Measurements from ENCODE around the gene ZNF830.
"Not testable (repeated sequence)": the region's sequence is repeated elsewhere in the genome, so short reads cannot be mapped to it uniquely, and the experiment has no call there.

The ZNF830 gene, protein sequence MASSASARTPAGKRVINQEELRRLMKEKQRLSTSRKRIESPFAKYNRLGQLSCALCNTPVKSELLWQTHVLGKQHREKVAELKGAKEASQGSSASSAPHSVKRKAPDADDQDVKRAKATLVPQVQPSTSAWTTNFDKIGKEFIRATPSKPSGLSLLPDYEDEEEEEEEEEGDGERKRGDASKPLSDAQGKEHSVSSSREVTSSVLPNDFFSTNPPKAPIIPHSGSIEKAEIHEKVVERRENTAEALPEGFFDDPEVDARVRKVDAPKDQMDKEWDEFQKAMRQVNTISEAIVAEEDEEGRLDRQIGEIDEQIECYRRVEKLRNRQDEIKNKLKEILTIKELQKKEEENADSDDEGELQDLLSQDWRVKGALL

DNA sequence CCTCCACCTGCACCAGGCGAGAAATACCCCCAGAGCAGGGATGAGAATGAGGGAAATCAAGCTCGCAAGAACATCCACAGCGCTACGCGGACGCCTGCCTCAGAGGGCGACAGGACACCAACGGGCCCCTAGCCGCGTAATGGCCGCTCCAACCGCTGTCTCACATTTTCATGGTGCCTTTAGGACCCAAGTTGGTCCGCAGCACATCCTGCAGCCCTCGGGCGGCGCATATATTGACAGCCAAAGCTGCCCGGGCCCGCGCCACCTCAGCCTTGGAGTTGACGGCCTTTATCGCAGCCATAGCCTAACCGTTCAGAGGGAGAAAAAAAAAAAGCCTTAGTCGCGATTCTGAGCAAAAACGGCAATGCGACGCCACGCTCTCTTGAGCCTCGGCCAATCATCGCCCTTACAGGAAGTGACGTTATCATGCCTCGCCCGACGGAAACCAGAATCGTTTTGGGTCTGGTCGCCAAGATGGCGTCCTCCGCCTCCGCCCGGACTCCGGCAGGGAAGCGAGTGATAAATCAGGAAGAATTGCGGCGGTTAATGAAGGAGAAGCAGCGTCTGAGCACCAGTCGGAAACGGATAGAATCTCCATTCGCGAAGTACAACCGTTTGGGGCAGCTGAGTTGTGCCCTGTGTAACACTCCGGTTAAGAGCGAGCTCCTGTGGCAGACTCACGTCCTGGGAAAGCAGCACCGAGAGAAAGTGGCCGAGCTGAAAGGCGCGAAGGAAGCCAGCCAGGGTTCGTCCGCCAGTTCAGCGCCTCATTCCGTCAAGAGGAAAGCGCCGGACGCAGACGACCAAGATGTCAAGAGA is at the start of gene ZNF830, which contains the start of gene CCT6B:
ZNF830 (plus strand) TSS at position 448 of the 819 bp plus-strand sequence; CDS start at position 475, 27 bp downstream.
CCT6B (minus strand) TSS at position 368 of the 819 bp plus-strand sequence; CDS start at position 301, 67 bp downstream.
- peak; percentile 97 for DNase-seq (ENCODE audit: low spot score)

DNA sequence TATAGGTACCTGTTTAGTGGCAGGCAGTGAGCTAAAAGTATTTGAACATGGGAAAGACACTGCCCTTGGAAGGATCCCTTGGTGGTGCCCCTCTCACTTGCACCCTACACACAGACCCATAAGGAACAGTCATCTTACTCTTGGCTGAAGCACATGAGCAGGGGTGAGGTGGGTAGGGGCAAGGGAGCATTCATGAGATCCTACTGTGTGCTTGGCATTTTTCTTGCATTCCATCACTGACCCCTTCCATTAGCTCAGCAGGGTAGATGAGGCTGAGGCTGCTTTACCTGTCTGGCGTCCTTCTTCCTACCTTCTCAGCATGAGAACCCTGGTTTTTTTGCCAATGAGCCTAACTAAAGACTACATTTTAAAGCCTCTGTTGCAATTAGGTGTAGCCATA is 48.3 kb upstream of the ZNF830 start:
- no peak for DNase-seq (ENCODE audit: low spot score)

DNA sequence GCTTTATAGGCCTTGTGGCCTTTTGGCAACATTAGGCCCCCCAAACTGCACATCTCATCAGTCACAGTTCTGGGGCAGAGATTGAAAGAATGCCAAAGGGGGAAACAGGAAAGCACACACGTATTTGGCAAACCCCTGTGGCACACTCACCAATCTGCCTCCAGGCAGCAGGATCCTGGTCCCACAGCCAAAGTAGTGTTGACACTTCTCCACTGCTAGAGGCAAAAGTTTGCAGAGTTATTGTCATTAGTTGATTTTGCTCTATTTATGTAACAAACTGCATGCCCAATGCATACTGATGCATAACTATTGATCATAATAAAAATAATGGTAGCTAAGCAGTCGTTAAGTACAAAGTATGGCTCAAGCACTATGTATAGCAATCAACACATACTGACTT is 45.2 kb upstream of the ZNF830 start:
- DNase-seq (ENCODE audit: low spot score): no peak

DNA sequence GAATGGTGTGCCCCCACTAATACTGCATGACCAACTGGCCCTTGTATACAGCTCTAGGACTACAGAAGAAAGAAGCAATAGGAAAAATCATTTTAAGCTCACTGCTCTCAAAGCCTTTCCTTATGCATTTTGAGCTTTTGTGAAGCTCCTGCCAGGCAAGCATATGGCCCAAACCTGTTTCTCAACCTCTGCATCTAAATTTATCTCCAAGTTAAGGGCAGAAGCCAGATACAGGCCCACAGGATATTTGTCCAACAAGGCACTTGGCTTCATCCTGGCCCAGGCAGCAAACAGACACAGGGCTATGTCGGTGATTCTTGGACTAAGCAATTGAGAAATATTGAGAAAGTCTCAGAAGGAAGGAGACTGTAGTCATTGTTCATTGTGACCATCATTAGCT is 44.0 kb upstream of the ZNF830 start:
- no peak for DNase-seq (ENCODE audit: low spot score)

DNA sequence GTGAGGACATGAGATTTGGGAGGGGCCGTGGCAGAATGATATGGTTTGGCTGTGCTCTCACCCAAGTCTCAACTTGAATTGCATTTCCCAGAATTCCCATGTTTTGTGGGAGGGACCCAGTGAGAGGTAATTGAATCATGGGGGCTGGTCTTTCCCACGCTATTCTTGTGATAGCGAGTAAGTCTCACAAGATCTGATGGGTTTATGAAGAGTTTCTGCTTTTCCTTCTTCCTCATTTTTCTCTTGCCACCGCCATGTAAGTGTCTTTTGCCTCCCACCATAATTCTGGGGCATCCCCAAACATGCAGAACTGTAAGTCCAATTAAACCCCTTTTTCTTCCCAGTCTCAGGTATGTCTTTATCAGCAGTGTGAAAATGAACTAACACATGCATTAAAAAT is 40.7 kb upstream of the ZNF830 start:
- no peak for DNase-seq (ENCODE audit: low spot score)

DNA sequence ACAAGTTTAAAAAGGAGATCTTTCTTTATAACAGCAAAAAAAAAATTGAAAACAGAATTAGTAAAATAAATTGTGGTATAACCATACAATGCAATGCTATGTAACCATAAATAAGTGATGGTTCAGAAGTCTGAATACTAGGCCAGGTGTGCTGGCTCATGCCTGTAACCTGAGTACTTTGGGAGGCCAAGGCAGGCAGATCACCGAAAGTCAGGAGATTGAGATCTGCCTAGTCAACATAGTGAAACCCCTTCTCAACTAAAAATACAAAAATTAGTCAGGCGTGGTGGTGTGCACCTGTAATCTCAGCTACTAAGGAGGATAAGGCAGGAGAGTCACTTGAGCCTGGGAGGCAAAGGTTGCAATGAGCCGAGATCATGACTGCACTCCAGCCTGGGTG is 34.7 kb upstream of the ZNF830 start:
- no peak for DNase-seq (ENCODE audit: low spot score)

DNA sequence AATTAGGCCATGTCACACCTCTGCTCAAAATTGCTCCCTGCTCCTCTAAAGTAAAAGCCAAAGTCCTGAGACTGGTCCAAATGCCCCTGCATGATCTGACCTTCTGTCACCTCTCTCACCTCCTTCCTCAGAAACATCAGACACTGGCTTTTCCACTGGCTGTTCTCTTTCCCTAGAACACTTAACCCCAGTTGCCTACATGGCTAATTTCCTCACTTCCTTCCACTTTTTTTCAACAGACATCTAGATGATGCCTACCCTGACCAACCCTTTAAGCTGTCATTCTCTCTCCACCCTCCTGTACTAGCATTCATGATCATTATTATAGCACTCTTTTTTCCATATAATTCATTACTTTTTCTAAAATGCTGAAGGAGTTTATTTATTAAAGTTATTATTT is 31.1 kb upstream of the ZNF830 start:
- no peak for DNase-seq (ENCODE audit: low spot score)

DNA sequence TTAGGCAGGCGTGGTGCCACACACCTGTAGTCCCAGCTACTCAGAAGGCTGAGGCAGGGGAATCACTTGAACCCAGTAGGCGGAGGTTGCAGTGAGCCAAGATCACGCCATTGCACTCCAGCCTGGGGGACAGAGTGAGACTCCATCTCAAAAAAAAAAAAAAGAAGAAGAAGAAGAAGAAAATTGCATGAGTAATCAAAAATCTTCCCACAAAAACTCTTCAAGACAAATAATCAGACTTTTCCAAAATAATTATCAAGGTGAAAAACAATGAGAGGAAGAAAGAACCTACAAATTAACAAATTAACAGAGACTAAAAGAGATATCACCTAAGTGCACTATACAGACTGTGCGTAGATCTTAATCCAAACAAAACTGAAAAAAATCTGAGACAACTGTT is 10.6 kb upstream of the ZNF830 start:
- DNase-seq (ENCODE audit: low spot score): not testable (repeated sequence)

DNA sequence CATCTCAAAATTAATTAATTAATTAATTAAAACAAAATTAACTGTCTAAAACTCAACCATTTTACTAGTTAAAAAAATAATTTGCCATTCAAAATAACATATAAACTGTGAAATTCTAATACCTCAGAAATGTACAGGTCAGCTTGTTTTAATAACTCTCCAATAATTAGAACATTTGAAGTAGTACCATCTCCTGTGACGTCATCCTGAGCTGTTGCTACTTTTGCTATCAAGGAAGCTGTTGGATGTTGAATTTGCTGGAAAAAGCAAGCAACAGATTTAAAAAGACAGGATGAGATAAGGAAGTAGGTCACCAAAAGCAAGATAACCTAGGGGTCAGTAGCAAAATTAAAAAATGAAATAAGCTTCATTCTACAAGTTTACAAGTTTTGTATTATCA is 2.9 kb upstream of the ZNF830 start:
- DNase-seq (ENCODE audit: low spot score): no peak

DNA sequence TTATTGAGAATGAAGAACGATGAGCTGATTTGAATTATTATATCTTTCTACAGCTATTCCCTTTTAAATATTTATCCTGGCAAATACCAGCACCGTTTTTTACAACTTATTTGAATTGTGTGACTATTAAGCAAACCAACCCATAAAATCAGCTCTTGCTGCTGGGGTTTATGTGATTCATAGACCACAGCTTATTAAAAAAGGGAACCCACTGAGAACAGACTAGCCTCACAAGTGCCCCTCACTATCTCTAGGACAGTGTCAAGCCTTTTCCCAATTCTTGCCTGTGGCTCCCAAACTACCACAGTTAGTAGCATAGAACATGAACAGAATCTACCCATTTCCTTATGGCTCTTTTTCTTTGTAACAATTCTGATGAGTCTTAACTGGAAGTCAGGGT is 12.8 kb downstream of the ZNF830 start:
- DNase-seq (ENCODE audit: low spot score): no peak

DNA sequence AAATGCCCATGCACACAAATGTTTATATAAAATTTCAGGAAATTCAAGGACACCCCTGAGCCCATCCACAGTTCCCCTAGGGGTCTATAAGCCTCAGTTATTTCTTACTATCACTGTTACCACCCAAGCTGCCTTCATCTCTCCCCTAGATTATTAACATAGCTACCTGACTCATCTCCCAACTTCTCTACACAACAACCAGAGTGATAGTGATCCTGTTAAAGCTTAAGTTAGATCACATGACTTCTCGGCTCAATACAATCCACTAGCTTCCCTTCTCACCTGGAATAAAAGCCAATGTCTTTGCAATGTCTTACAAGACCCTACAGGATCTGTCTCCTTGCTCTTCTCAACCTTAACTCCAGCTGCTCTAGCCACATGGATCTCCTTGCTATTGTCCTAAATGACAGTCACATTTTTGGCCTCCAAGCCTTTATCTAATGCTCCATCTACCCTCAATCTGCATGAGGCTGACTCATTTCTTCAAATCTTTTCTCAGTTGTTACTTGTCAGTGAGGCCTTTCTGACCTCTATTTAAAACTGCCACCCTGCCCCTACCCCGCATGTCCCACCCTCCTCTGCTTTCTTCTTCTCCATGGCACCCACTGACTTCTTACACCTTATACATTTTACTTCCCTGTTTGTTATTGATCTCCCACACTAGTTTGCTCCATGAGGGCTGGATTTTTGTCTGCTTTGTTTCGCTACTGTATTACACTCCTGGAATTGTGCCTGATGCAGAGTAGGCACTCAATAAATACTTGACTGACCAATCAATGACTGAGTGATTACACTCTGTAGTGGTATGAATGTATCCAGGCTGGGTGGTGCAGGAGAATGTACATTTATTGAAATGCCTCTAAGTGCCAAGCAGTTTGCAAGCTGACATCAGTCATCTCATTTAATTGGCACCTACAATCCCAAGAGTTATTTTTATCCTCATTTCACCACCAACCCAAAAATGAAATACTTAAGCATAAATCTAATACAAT is 13.8 kb downstream of the ZNF830 start:
- DNase-seq (ENCODE audit: low spot score): no peak

DNA sequence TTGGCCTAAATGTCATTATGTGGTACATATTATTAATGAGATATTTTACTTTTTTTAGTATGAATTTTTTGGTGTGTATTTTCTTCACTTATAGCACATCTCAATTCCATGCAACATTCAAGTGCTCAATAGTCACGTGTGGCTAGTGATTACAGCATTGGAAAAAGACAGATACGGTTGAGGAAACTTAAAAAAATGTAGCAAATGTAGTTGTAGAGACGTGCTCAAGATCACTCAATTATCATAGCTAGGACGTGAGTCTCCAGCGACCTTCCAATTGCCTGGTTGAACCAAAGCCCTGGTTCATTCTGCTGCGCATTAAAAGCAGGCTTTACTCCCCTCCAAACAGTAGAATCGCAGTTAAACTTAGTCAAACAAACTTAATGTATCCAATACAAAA is 17.8 kb downstream of the ZNF830 start:
- DNase-seq (ENCODE audit: low spot score): no peak

DNA sequence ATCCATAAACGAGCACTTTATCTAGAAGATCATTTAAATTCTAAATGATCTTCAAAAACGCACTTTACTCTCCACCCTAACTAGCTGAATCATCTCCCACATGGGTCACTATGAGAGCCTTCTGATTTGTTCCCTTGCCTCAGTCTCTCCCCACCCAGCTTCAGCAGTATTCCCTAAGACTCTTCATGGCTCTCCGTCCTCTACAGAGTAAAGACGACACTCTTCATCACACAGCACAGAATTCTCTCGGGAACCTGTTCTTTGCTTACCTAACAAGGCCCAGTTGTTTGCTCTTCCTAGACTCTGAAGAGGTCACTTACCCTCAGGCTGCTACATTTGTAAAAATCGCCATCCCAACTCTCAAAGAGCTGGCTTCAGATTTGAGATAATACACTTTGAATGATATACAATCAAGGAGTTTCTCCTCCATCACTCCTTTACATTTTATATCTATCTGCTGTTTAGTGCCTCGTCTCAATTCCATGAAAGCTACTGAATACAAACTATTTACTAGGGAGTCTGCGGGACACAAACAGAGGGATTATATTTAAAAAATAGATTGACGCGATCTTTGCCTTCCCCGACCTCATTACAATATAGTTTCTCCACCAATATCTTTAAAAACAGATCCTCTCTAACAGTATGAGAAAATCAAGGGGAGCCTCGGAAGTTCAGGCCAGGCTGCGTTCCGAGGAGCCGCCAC is 18.5 kb downstream of the ZNF830 start:
- DNase-seq (ENCODE audit: low spot score): peak; percentile 14

DNA sequence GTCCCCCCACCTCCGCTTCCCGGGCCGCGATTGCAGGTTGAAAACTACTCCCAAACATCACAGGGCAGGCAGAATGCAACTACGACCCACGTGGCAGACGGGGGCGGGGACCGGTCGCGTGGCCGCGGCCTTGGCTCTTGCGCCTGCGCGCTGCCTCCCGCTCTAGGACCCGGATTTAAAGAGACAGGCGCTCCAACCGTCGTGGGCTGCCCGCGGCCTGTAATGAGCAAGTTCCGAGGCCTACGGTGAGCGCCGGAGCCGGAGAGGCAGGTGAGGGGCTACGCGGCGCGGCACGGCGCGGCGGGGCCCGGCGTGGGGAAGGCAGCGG is 19.0 kb downstream of the ZNF830 start, which contains the start of gene LIG3:
LIG3 (plus strand) TSS at position 160 of the 328 bp plus-strand sequence. CDS start 2,494 bp downstream, outside the sequence.
- peak; percentile 98 for DNase-seq (ENCODE audit: low spot score)

DNA sequence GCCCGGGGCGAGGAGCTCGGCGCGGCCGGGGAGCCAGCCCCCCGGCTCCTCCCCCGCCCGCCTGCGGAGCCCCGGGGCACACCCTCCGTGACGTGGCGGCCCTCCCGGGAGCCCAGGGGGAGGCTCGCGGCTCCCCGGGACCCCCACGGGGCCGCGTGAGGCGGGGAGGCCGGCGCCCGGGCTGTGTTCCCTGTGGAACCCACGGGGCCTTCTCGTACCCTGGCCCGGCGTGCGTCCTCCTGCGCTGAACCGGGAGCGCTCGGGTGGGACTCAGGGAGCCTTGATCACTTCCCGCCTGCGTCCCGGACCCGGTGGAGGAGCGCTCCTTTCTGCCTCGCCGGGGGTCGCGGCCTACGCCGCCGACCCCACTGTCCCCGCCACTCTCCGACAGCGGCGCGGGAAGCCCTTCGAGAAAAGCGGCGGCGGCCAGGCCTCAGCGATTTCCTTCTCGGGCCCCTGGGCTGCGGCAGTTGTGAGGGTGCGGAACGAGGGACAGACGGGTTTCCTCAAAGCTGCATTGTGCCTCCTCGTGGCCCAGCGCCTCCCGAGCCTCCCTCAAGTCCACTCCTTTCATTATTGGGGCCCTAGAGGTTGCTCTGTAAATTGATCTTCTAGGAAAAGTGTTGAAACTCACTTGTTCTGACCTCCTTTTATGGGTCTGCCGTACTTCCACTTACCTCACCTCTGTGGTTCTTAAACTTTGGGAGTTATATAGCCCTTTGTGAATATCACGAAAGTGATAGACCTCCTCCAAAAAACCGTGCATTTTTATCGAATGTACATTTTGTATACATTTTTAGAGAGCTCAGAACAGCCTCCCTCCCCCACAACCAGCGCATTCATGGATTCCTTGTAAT is 19.6 kb downstream of the ZNF830 start:
- peak; percentile 94 for DNase-seq (ENCODE audit: low spot score)

DNA sequence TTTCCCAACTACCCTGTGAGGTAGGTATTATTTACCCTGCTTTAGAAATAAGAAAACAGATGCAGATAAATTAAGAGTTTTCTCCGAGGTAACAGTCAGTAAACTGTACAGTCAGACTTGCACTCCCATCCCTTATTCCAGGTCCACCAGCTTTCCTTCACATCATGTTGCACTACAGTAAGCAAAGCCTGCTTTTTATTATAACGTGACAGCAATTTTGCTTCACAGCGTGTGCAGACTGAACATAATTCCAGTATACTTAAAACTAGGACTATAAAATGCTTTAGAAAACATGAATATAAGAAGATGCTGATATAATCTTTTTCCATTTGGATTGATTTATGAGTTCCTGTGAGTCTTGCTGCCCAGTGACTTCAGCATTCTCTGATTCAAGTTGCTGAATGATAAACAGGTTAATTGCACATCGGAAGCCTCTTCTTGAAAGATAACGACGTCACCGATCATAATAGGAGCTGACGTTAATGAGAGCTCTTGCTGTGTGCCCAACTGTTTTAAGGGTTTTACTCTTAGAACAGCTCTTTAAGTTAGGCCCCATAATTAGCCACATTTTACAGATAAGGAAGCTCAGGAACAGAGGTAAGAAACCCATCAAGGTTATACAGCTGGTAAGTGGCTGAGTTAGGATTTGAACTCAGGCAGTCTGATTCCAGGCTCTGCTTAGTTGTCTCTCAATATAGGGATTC is 20.4 kb downstream of the ZNF830 start:
- DNase-seq (ENCODE audit: low spot score): no peak

DNA sequence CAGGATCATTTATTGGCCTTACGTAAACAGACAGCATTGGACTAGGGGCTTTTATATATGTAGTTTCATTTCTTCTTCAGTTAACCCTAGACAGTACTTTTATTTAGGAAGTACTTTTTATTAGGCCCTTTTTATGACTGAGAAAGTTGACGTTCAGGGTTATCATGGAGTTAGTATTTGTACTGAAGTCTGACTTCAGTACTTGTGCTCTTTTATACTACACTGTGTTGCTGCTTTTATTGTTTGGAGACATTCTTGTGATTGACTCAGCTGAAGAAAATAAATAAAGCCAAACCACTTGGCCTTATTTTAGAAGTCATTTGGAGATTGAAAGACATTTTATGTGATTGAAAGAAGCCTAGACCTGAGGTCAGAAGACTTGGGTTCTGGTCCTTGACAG is 25.9 kb downstream of the ZNF830 start:
- DNase-seq (ENCODE audit: low spot score): no peak

DNA sequence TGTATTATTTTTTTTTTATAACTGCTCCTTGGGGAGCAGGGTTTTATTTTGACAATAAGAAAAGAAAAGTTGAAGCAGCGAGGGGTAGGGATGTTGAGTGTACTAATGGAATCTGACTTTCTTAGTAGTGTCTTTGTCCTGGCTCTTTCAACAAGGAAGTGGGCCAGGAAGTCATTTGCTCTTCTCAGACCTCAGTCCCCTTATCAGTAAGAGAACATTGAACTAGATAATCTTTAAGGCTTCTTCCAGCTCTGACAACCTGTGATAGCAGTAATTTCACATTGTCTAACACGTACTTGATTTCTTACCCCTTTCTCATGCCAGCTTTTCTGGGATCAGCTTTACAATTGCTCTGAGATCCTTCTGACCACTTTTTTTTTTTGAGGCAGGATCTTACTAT is 27.3 kb downstream of the ZNF830 start:
- DNase-seq (ENCODE audit: low spot score): no peak

DNA sequence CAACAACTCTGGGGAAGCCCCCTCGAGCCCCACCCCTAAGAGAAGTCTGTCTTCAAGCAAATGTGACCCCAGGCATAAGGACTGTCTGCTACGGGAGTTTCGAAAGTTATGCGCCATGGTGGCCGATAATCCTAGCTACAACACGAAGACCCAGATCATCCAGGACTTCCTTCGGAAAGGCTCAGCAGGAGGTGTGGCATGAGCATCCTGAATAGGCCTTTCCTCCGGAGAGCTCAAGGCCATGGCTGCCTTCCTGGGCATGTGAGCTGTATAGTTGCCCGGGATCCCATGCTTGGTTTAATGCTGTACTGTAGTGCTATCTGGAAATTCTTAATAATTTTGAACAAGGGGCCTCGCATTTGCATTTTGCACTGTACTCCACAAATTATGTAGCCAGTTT is 28.1 kb downstream of the ZNF830 start:
- no peak for DNase-seq (ENCODE audit: low spot score)

DNA sequence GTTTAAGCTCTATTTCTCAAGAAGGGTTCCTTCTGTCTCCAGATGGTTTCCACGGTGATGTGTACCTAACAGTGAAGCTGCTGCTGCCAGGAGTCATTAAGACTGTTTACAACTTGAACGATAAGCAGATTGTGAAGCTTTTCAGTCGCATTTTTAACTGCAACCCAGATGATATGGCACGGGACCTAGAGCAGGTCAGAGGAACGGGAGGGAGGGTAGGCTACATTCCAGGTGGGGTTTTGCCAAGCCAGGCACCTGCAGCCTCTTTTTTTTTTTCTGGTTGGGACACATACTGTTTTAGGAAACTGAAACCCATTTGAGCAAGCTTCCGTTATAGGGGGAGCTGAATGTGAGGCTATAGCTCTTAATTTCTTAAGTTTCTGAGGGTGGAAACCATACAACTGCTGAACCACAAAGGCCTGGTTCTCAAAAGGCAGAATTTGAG is 29.6 kb downstream of the ZNF830 start:
- no peak for DNase-seq (ENCODE audit: low spot score)
